Mesothelial cell of epicardium (in vitro differentiated cells): Measurements from ENCODE around the gene SPACA4. TPM values are rescaled to one million over a fixed set of nuclear protein-coding genes. Genes with fewer than 3 reads are reported as not detected.

Source experiments
- DNase-seq, 2 experiments: peaks; one replicate each; pipeline ENCODE4 v3.0.0; 2021; ENCODE audit warnings: low spot score in 2 of 2; ENCODE audit not compliant: unreplicated experiment in 2 of 2
- H3K27ac Mint-ChIP-seq: 2 replicates; pipeline ENCODE4 v1.8.0; 2021; ENCODE audit warnings: mixed read lengths
- H3K27me3 Mint-ChIP-seq: 2 replicates; pipeline ENCODE4 v1.8.0; 2021; ENCODE audit warnings: low read depth, mixed read lengths
- H3K36me3 Mint-ChIP-seq: 2 replicates; pipeline ENCODE4 v1.8.0; 2021; ENCODE audit warnings: mixed read lengths
- H3K4me1 Mint-ChIP-seq: 2 replicates; pipeline ENCODE4 v1.8.0; 2021; ENCODE audit warnings: mixed read lengths
- H3K4me3 Mint-ChIP-seq: 2 replicates; pipeline ENCODE4 v1.8.0; 2021; ENCODE audit warnings: mild to moderate bottlenecking, moderate library complexity, mixed read lengths
- H3K9me3 Mint-ChIP-seq: 2 replicates; pipeline ENCODE4 v1.8.0; 2021; ENCODE audit warnings: mixed read lengths
- CTCF ChIP-seq: fragments of 200-600 bp; sonication (generic); IDR thresholded peaks from one replicate; pipeline ENCODE4 v1.5.0; 2021; ENCODE audit warnings: antibody characterized with exemption; ENCODE audit not compliant: unreplicated experiment
- total RNA-seq: library from RNA; stranded (reverse); gene quantifications from 3 replicates; pipeline ENCODE4 v1.2.1, GENCODE V29; 2021

The SPACA4 gene
- total RNA-seq, 1 donor from 2014 or later: not detected

GRCh38 chr19:48644355-48644754 is 37.8 kb downstream of the SPACA4 start:
- no peak for DNase-seq
- Mint-ChIP-seq H3K36me3 (peaks cover 9% of the 10 kb centered on the region), H3K4me1 (peaks cover 18% of the 10 kb centered on the region), H3K27ac (peak overlapping the region; percentile 78), H3K27me3 (no peaks in the 10 kb centered on the region), H3K4me3 (peak overlapping the region; percentile 81), H3K9me3 (no peaks in the 10 kb centered on the region)
- no peak for TF ChIP-seq CTCF

GRCh38 chr19:48644839-48645619 is 38.5 kb downstream of the SPACA4 start:
- peak in 1 of 2 experiments; percentile 74 for DNase-seq
- Mint-ChIP-seq H3K27ac (peak overlapping the region; percentile 78), H3K27me3 (no peaks in the 10 kb centered on the region), H3K4me3 (peak overlapping the region; percentile 81), H3K4me1 (peaks cover 18% of the 10 kb centered on the region), H3K36me3 (peaks cover 8% of the 10 kb centered on the region), H3K9me3 (no peaks in the 10 kb centered on the region)
- TF ChIP-seq CTCF: no peak

- no peak for DNase-seq
- H3K4me1 Mint-ChIP-seq: peaks cover 18% of the 10 kb centered on the region
- H3K27ac Mint-ChIP-seq: peak overlapping the region; percentile 95
- no peak for TF ChIP-seq CTCF
- H3K9me3 Mint-ChIP-seq: no peaks in the 10 kb centered on the region
- no peaks in the 10 kb centered on the region for H3K27me3 Mint-ChIP-seq
- peak overlapping the region; percentile 81 for H3K4me3 Mint-ChIP-seq
- peaks cover 7% of the 10 kb centered on the region for H3K36me3 Mint-ChIP-seq
Measured at GRCh38 chr19:48645620-48646000, 39.1 kb downstream of the SPACA4 start.

- Mint-ChIP-seq H3K36me3 (peaks cover 7% of the 10 kb centered on the region), H3K27ac (peak within 1 kb of the TSS; percentile 95), H3K4me1 (peaks cover 18% of the 10 kb centered on the region), H3K4me3 (peak within 1 kb of the TSS; percentile 81), H3K9me3 (no peaks in the 10 kb centered on the region), H3K27me3 (no peaks in the 10 kb centered on the region)
- TF ChIP-seq CTCF: peak; percentile 72
- DNase-seq: peak; percentile 87 to 93
Measured at GRCh38 chr19:48646001-48646721, 39.6 kb downstream of the SPACA4 start, which contains the start of gene CA11. Gene CA11, minus strand, starts transcription at chr19:48646187. Its CDS starts 555 bp downstream, at chr19:48645632.

GRCh38 chr19:48646722-48647216 is 40.2 kb downstream of the SPACA4 start:
- no peak for DNase-seq
- peaks cover 18% of the 10 kb centered on the region for H3K4me1 Mint-ChIP-seq
- peak overlapping the region; percentile 81 for H3K4me3 Mint-ChIP-seq
- no peaks in the 10 kb centered on the region for H3K27me3 Mint-ChIP-seq
- TF ChIP-seq CTCF: no peak
- peaks cover 4% of the 10 kb centered on the region for H3K36me3 Mint-ChIP-seq
- no peaks in the 10 kb centered on the region for H3K9me3 Mint-ChIP-seq
- no peak overlapping the region for H3K27ac Mint-ChIP-seq
